CD14-positive monocyte (primary cell): ENCODE results near the gene AP4M1. TPM values are rescaled to one million over a fixed set of nuclear protein-coding genes. Genes with fewer than 3 reads are reported as not detected.

Experiments
- DNase-seq, 3 donors: peaks; one replicate each; pipeline ENCODE4 v3.0.0-alpha.2; 2011 to 2022
- H2AFZ ChIP-seq: 2 replicates; pipeline ENCODE4 v1.6.0; 2012; ENCODE audit warnings: mild to moderate bottlenecking, low read depth, low read length, inconsistent platforms; ENCODE audit not compliant: insufficient read depth, poor library complexity, severe bottlenecking
- H3K27ac ChIP-seq, 2 donors: 1 replicate in 1 of 2; 2 replicates in 1 of 2; pipeline ENCODE4 v1.5.1; 2012 to 2013; ENCODE audit warnings: low read length in 2 of 2, control low read depth in 1 of 2, inconsistent platforms in 1 of 2, low read depth in 1 of 2, mild to moderate bottlenecking in 1 of 2
- H3K27me3 ChIP-seq, 2 donors: one replicate each; pipeline versions ENCODE4 v1.6.0 to v1.6.1; 2011 to 2013; ENCODE audit warnings: low read length in 2 of 2; ENCODE audit not compliant: control insufficient read depth in 2 of 2, insufficient read depth in 2 of 2
- H3K36me3 ChIP-seq, 2 donors: replicated peaks in 1 of 2; 1 replicate in 1 of 2; 2 replicates in 1 of 2; pipeline versions ENCODE4 v1.5.1 to v1.6.1; 2012 to 2013; ENCODE audit warnings: low read length in 2 of 2, control low read depth in 1 of 2, inconsistent platforms in 1 of 2, mild to moderate bottlenecking in 1 of 2; ENCODE audit not compliant: insufficient read depth in 2 of 2, control insufficient read depth in 1 of 2
- H3K4me1 ChIP-seq, 2 donors: 1 replicate in 1 of 2; 2 replicates in 1 of 2; pipeline versions ENCODE4 v1.5.1 to v1.6.1; 2012 to 2013; ENCODE audit warnings: low read length in 2 of 2, control low read depth in 1 of 2, inconsistent platforms in 1 of 2, mild to moderate bottlenecking in 1 of 2, moderate library complexity in 1 of 2; ENCODE audit not compliant: insufficient read depth in 2 of 2, control insufficient read depth in 1 of 2
- H3K4me2 ChIP-seq: replicated peaks from 2 replicates; pipeline ENCODE3; 2012; ENCODE audit warnings: low read length, moderate library complexity, mild to moderate bottlenecking; ENCODE audit not compliant: poor library complexity, severe bottlenecking; ENCODE audit errors: extremely low read depth
- H3K4me3 ChIP-seq, 3 experiments: fragments of 200-600 bp in 1 of 3; sonication (generic) in 1 of 3; replicated peaks in 1 of 3; 1 replicate in 2 of 3; 2 replicates in 1 of 3; pipeline ENCODE4 v1.5.1; 2011 to 2013; ENCODE audit warnings: low read length in 3 of 3, mild to moderate bottlenecking in 3 of 3, control low read depth in 2 of 3, low read depth in 2 of 3, inconsistent platforms in 1 of 3, moderate library complexity in 1 of 3
- H3K79me2 ChIP-seq: 2 replicates; pipeline ENCODE4 v1.6.0; 2012; ENCODE audit warnings: mild to moderate bottlenecking, control low read depth, inconsistent platforms, low read length, moderate library complexity; ENCODE audit not compliant: insufficient read depth
- H3K9ac ChIP-seq: 2 replicates; pipeline ENCODE4 v1.6.0; 2017; ENCODE audit warnings: low read length, mild to moderate bottlenecking; ENCODE audit not compliant: insufficient read depth, poor library complexity, severe bottlenecking
- H3K9me3 ChIP-seq, 2 donors: replicated peaks in 1 of 2; 1 replicate in 1 of 2; 2 replicates in 1 of 2; pipeline versions ENCODE4 v1.5.1 to v1.6.1; 2012 to 2013; ENCODE audit warnings: low read length in 2 of 2, control low read depth in 1 of 2; ENCODE audit not compliant: control insufficient read depth in 1 of 2, insufficient read depth in 1 of 2
- H4K20me1 ChIP-seq: 2 replicates; pipeline ENCODE4 v1.6.0; 2012; ENCODE audit warnings: mild to moderate bottlenecking, low read length, control low read depth, moderate library complexity; ENCODE audit not compliant: insufficient read depth
- H3K27ac Mint-ChIP-seq, 7 donors: one replicate each; pipeline ENCODE4 v1.8.0; 2020; ENCODE audit warnings: mild to moderate bottlenecking in 7 of 7, mixed read lengths in 7 of 7, moderate library complexity in 6 of 7, inconsistent platforms in 2 of 7
- H3K27me3 Mint-ChIP-seq, 3 donors: one replicate each; pipeline ENCODE4 v1.8.0; 2021 to 2022; ENCODE audit warnings: low read depth in 3 of 3, mild to moderate bottlenecking in 3 of 3, mixed read lengths in 3 of 3, moderate library complexity in 3 of 3, inconsistent platforms in 1 of 3
- H3K36me3 Mint-ChIP-seq, 2 donors: one replicate each; pipeline ENCODE4 v1.8.0; 2020; ENCODE audit warnings: mixed read lengths in 2 of 2, inconsistent platforms in 1 of 2, mild to moderate bottlenecking in 1 of 2
- H3K4me1 Mint-ChIP-seq: one replicate; pipeline ENCODE4 v1.8.0; 2020; ENCODE audit warnings: mild to moderate bottlenecking, mixed read lengths
- H3K4me3 Mint-ChIP-seq, 2 donors: one replicate each; pipeline ENCODE4 v1.8.0; 2020; ENCODE audit warnings: mild to moderate bottlenecking in 2 of 2, mixed read lengths in 2 of 2, moderate library complexity in 1 of 2
- H3K9me3 Mint-ChIP-seq, 7 donors: one replicate each; pipeline ENCODE4 v1.8.0; 2020 to 2022; ENCODE audit warnings: mixed read lengths in 7 of 7, mild to moderate bottlenecking in 6 of 7, moderate library complexity in 6 of 7, inconsistent platforms in 2 of 7
- CTCF ChIP-seq: fragments of 200-600 bp; IDR thresholded peaks from one replicate; pipeline ENCODE4 v1.8.0; 2022; ENCODE audit warnings: antibody characterized with exemption, mild to moderate bottlenecking
- WGBS: methylation state at CpG from one replicate; pipeline ENCODE4 v1.1.5; 2013; ENCODE audit warnings: missing lambda C conversion rate; ENCODE audit not compliant: insufficient coverage; 5-methylcytosine and 5-hydroxymethylcytosine counted together
- intact Hi-C, 2 donors: fragments of 100-400 bp; cut with micrococcal nuclease; formaldehyde crosslinking; loops; one replicate each; pipeline versions ENCODE4 v1.15.0 to v1.15.1; 2023
- polyA plus RNA-seq, 3 donors: library from polyadenylated mRNA; depleted of rRNA in 1 of 3; unstranded in 2 of 3; stranded (reverse) in 1 of 3; fragments of 300-500 nt in 2 of 3; fragments of >200 nt in 1 of 3; fragmentation: Illumina TruSeq in 2 of 3; gene quantifications; 1 replicate in 2 of 3; 2 replicates in 1 of 3; pipeline ENCODE4 v1.2.3, GENCODE V29; 2012 to 2021

Gene AP4M1
- polyA plus RNA-seq, 3 donors = 10.5 to 13.1 (median 12.6) TPM

GRCh38 chr7:100124301-100125230 lies 23.1 kb downstream of the AP4M1 start:
- Histone ChIP-seq H3K9me3 (no peaks in the 10 kb centered on the region), H3K4me1 (peaks cover 52 to 63% of the 10 kb centered on the region in 2 donors), H2AFZ (no peak overlapping the region), H3K9ac (peak overlapping the region; percentile 33), H4K20me1 (peaks cover 3% of the 10 kb centered on the region), H3K4me2 (peak overlapping the region; percentile 53), H3K36me3 (no peaks in the 10 kb centered on the region), H3K27ac (peak overlapping the region in 1 of 2 donors; percentile 62), H3K4me3 (peak overlapping the region in 1 of 3 experiments; percentile 43), H3K79me2 (peaks cover 17% of the 10 kb centered on the region), H3K27me3 (peaks cover 0 to 14% of the 10 kb centered on the region in 2 donors)
- Mint-ChIP-seq H3K4me1 (peaks cover 55% of the 10 kb centered on the region), H3K27me3 (peaks cover 10 to 17% (median 13%) of the 10 kb centered on the region in 3 donors), H3K4me3 (peak overlapping the region; percentile 22 to 32), H3K36me3 (peaks cover 2 to 3% of the 10 kb centered on the region in 2 donors), H3K9me3 (peaks cover 0 to 3% (median 0%) of the 10 kb centered on the region in 7 donors), H3K27ac (peak overlapping the region; percentile 11 to 79 (median 64))
- intact Hi-C loops = loop anchor here in 1 of 2 donors (5.0 to 10.0 kb wide), 2 partner anchors 202 to 550 kb away; partner anchors contain the start of gene GNB2
- no peak for DNase-seq
- TF ChIP-seq CTCF = no peak
- WGBS = 40% methylated on average over 1 of the region's 4 CpGs

GRCh38 chr7:100126239-100126930 lies 24.9 kb downstream of the AP4M1 start:
- peaks cover 0 to 3% (median 0%) of the 10 kb centered on the region in 7 donors for H3K9me3 Mint-ChIP-seq
- Histone ChIP-seq H4K20me1 (peaks cover 3% of the 10 kb centered on the region), H3K4me2 (peak overlapping the region; percentile 98), H3K36me3 (no peaks in the 10 kb centered on the region), H3K4me3 (peak overlapping the region; percentile 83 to 93 (median 87)), H3K79me2 (peaks cover 13% of the 10 kb centered on the region), H2AFZ (peak overlapping the region; percentile 97), H3K9me3 (no peaks in the 10 kb centered on the region), H3K9ac (peak overlapping the region; percentile 81), H3K27me3 (peaks cover 0 to 14% of the 10 kb centered on the region in 2 donors), H3K27ac (peak overlapping the region; percentile 92 to 93), H3K4me1 (peaks cover 44 to 55% of the 10 kb centered on the region in 2 donors)
- peak overlapping the region; percentile 98 to 99 for H3K4me3 Mint-ChIP-seq
- 16% methylated on average over 28 of the region's 29 CpGs for WGBS
- intact Hi-C loops = loop anchor here in 1 of 2 donors (5.0 to 10.0 kb wide), 2 partner anchors 204 to 548 kb away; partner anchors contain the start of gene GNB2
- H3K36me3 Mint-ChIP-seq = peaks cover 2 to 3% of the 10 kb centered on the region in 2 donors
- peaks cover 11 to 19% (median 16%) of the 10 kb centered on the region in 3 donors for H3K27me3 Mint-ChIP-seq
- DNase-seq = no peak
- peaks cover 48% of the 10 kb centered on the region for H3K4me1 Mint-ChIP-seq
- H3K27ac Mint-ChIP-seq = peak overlapping the region; percentile 98 to 100 (median 99)
- no peak for TF ChIP-seq CTCF
